Esophagus muscularis mucosa (tissue), 4 donors: ENCODE measurements around the gene PARL.

Experiments
- CTCF ChIP-seq, 3 experiments: fragments of 200-600 bp in 2 of 3; fragments of 450-650 bp in 1 of 3; sonication (generic) in 2 of 3; IDR thresholded peaks; one replicate each; pipeline ENCODE4 v1.5.1; 2017 to 2019; ENCODE audit warnings: antibody characterized with exemption in 3 of 3, mild to moderate bottlenecking in 2 of 3, moderate library complexity in 1 of 3
- EP300 ChIP-seq: sonication (generic); formaldehyde crosslinking; IDR thresholded peaks from one replicate; pipeline ENCODE4 v1.6.1; 2017; ENCODE audit warnings: antibody characterized with exemption
- POLR2AphosphoS5 ChIP-seq, 2 donors: sonication (generic); formaldehyde crosslinking; IDR thresholded peaks; one replicate each; pipeline ENCODE4 v1.6.1; 2017; ENCODE audit warnings: antibody characterized with exemption in 2 of 2

GRCh38 chr3:183933160-183933559 lies 48.5 kb upstream of the PARL start:
- TF ChIP-seq CTCF (IDR thresholded peaks at IDR 0.05) (no peak), EP300 (no peak), POLR2AphosphoS5 (IDR thresholded peaks at IDR 0.05) (no peak)
